Epithelial cell of proximal tubule (primary cell): ENCODE results near the gene RBM11. TPM values are rescaled to one million over a fixed set of nuclear protein-coding genes. Genes with fewer than 3 reads are reported as not detected.

Source experiments
- DNase-seq: peaks from one replicate; pipeline ENCODE4 v3.0.0-alpha.2; 2011; ENCODE audit warnings: low read depth
- H3K4me3 ChIP-seq: 2 replicates; pipeline ENCODE4 v1.5.1; 2011; ENCODE audit warnings: low read depth, mild to moderate bottlenecking, low read length
- CTCF ChIP-seq: conservative IDR thresholded peaks from 2 replicates; pipeline ENCODE4 v1.5.1; 2012; ENCODE audit warnings: low read depth, mild to moderate bottlenecking, low read length
- total RNA-seq: library from RNA; depleted of rRNA; stranded (reverse); fragments of >200 nt; gene quantifications from 2 replicates; pipeline ENCODE4 v1.2.3, GENCODE V29; 2015

The RBM11 gene
- total RNA-seq, 1 donor from 2014 or later = 0.23 TPM

GRCh38 chr21:14235101-14235500 is 19.1 kb downstream of the RBM11 start:
- no peak for TF ChIP-seq CTCF
- DNase-seq = no peak
- no peak overlapping the region for H3K4me3 ChIP-seq

DNA sequence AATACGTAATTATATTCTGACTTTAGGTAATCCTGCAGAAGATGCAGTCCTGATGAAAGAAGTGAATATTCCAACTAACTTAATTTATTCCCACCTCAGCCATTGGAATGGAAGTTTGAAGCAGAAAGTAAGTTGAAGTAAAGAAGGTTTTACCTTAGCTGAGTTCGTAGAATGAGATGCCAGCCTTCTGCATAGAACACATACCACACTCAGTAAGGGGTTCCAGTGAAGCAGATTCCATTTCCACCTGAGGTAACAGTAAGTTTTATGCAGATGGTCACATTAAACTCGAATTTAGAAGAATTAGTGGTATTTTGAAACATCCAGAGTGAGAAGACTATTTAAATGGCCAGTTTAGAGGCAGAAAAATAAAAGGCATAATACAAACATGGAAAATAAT is 20.2 kb downstream of the RBM11 start:
- H3K4me3 ChIP-seq = no peak overlapping the region
- DNase-seq = no peak
- TF ChIP-seq CTCF = no peak

DNA sequence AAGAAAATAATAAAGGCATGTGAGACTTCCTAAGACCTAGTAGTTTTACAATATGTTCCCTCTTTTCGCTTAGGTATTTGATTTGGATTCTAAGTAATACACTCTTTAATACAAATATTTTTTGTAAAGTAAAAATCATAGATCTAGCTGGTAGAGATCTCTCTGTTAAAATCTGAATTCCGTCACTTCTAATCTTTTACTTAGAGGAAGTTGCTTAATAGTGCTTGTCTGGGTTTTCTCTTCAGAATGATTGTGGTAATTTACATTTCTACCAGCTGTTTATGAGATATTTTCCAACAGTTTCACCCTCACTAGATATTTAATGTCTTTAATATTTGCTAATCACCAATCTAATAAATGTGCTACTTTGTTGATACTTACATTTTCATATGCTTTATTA is 23.3 kb downstream of the RBM11 start:
- no peak overlapping the region for H3K4me3 ChIP-seq
- no peak for DNase-seq
- TF ChIP-seq CTCF = no peak

GRCh38 chr21:14241297-14241696 is 25.3 kb downstream of the RBM11 start:
- no peak for TF ChIP-seq CTCF
- DNase-seq = no peak
- no peak overlapping the region for H3K4me3 ChIP-seq

DNA sequence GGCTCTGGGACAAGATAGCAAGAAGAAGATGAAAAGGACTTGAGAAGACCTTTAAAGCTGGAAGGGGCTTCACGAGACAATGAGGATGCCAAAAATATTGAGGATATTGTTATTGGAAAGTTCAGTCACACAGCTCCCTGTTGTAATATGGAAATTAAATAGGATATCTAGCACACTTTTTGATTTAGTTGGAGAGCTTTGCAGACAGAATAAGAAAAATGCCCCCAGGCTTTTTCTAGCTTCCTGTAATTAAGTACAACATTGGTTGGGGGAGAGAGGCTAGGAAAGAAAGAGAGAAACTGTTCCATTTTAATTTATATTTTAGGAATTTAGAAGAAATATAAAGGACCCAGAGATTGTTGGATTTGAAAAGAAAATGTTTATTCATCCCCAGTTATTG is 27.5 kb downstream of the RBM11 start:
- no peak for TF ChIP-seq CTCF
- no peak for DNase-seq
- no peak overlapping the region for H3K4me3 ChIP-seq

DNA sequence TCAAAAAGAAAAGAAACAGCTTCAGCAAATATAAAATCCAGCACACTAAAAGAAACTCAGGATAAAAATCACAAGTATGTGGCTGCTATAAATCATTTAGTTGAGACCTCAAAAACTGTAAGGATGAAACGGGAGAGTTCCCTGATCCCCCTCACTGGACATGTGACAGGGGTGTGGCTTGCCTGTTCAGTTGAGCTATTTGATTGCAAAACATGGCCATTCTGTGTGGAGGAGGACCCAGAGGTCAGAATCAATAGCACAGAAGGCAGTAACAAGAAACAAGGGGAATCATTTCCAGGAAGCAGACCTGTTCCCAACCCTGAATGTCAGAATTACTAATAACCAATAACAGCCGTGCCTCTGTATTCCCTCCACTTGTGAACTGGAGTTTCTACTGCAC is 27.9 kb downstream of the RBM11 start:
- no peak overlapping the region for H3K4me3 ChIP-seq
- no peak for DNase-seq
- TF ChIP-seq CTCF = no peak

DNA sequence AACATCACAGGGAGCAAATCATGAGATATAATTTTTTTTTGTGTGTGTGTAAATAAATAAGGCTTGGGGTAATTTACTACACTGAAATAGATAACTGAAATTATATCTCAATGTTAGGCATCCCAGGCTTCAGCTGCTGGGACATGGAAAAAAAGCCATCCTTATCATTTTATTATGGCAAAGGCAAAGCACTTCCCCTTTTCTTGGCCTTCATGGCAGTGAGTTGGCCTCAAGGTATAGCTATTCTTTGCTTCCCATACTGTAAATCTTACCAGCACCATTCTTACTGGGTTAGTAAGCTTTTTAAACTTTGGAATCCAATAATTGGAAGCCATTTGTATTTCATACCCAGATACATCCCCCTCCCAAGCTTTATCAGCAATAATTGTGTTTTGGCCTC is 29.0 kb downstream of the RBM11 start:
- no peak for DNase-seq
- no peak for TF ChIP-seq CTCF

More for the DNA sequence above, 29.0 kb downstream of the RBM11 start:
- H3K4me3 ChIP-seq = no peak overlapping the region
